HCT116 (cell line): ENCODE results near the gene ATXN7L1.

Experiments
- CEBPB ChIP-seq: IDR thresholded peaks from 2 replicates; pipeline ENCODE4 v1.6.1; 2012; ENCODE audit warnings: low read depth
- EGR1 ChIP-seq: IDR thresholded peaks from 2 replicates; pipeline ENCODE4 v1.6.1; 2012; ENCODE audit warnings: low read depth
- EZH2 ChIP-seq: fragments of 200-600 bp; sonication (generic); IDR thresholded peaks from 2 replicates; pipeline ENCODE4 v1.6.1; 2017; ENCODE audit warnings: antibody characterized with exemption, mixed run types
- EZH2phosphoT487 ChIP-seq: fragments of 200-600 bp; IDR thresholded peaks from 2 replicates; pipeline ENCODE4 v1.6.1; 2018; ENCODE audit warnings: antibody characterized with exemption, borderline replicate concordance
- POLR2A ChIP-seq: IDR thresholded peaks from 2 replicates; pipeline ENCODE4 v1.7.0; 2011; ENCODE audit warnings: borderline replicate concordance; ENCODE audit not compliant: insufficient read depth, insufficient read length; ENCODE audit errors: extremely low read depth
- RAD21 ChIP-seq: IDR thresholded peaks from 2 replicates; pipeline ENCODE4 v1.6.1; 2012; ENCODE audit warnings: low read depth, mild to moderate bottlenecking
- SIN3A ChIP-seq: IDR thresholded peaks from 2 replicates; pipeline ENCODE4 v1.6.1; 2012; ENCODE audit warnings: low read depth
- SRF ChIP-seq: IDR thresholded peaks from 2 replicates; pipeline ENCODE4 v1.6.1; 2012; ENCODE audit warnings: low read depth
- YY1 ChIP-seq: IDR thresholded peaks from 2 replicates; pipeline ENCODE4 v1.6.1; 2011; ENCODE audit warnings: low read length, low read depth, moderate library complexity, mild to moderate bottlenecking; ENCODE audit not compliant: insufficient replicate concordance; ENCODE audit errors: extremely low read depth
- TF ChIP-seq, protein P1 (sequence below): IDR thresholded peaks from 2 replicates; pipeline ENCODE4 v1.6.1; 2012
- TF ChIP-seq, protein P2 (sequence below), 3 experiments: fragments of 200-600 bp in 1 of 3; sonication (generic) in 1 of 3; IDR thresholded peaks in 2 of 3; conservative IDR thresholded peaks in 1 of 3; 2 replicates each; pipeline ENCODE4 v1.5.1; 2012 to 2017; ENCODE audit warnings: low read depth in 2 of 3, low read length in 2 of 3, antibody characterized with exemption in 1 of 3, borderline replicate concordance in 1 of 3, control low read depth in 1 of 3, mild to moderate bottlenecking in 1 of 3, mixed read lengths in 1 of 3, mixed run types in 1 of 3, moderate library complexity in 1 of 3; ENCODE audit not compliant: insufficient read depth in 1 of 3
- TF ChIP-seq, protein P3 (sequence below): IDR thresholded peaks from 2 replicates; pipeline ENCODE4 v1.6.1; 2012

GRCh38 chr7:105890290-105890997 is 14.0 kb upstream of the ATXN7L1 start:
- no peak for TF ChIP-seq POLR2A
- TF ChIP-seq, protein P1, sequence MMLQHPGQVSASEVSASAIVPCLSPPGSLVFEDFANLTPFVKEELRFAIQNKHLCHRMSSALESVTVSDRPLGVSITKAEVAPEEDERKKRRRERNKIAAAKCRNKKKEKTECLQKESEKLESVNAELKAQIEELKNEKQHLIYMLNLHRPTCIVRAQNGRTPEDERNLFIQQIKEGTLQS, result no peak
- TF ChIP-seq SIN3A, result no peak
- TF ChIP-seq, protein P2, sequence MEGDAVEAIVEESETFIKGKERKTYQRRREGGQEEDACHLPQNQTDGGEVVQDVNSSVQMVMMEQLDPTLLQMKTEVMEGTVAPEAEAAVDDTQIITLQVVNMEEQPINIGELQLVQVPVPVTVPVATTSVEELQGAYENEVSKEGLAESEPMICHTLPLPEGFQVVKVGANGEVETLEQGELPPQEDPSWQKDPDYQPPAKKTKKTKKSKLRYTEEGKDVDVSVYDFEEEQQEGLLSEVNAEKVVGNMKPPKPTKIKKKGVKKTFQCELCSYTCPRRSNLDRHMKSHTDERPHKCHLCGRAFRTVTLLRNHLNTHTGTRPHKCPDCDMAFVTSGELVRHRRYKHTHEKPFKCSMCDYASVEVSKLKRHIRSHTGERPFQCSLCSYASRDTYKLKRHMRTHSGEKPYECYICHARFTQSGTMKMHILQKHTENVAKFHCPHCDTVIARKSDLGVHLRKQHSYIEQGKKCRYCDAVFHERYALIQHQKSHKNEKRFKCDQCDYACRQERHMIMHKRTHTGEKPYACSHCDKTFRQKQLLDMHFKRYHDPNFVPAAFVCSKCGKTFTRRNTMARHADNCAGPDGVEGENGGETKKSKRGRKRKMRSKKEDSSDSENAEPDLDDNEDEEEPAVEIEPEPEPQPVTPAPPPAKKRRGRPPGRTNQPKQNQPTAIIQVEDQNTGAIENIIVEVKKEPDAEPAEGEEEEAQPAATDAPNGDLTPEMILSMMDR (IDR thresholded peaks at IDR 0.05 in 2 of 3, conservative IDR thresholded peaks at IDR 0.05 in 1 of 3; ENCODE audit: borderline replicate concordance in 1 of 3, insufficient read depth in 1 of 3, low read depth in 2 of 3, low read length in 2 of 3), result no peak
- TF ChIP-seq EZH2phosphoT487, result no peak
- TF ChIP-seq, protein P3, sequence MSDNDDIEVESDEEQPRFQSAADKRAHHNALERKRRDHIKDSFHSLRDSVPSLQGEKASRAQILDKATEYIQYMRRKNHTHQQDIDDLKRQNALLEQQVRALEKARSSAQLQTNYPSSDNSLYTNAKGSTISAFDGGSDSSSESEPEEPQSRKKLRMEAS, result no peak
- TF ChIP-seq RAD21, result no peak
- TF ChIP-seq EZH2, result no peak
- TF ChIP-seq SRF, result no peak
- TF ChIP-seq YY1, result no peak
- no peak for TF ChIP-seq CEBPB
- TF ChIP-seq EGR1, result no peak
